A549 (cell line): Measurements from ENCODE around the gene PLPPR1. TPM values are rescaled to one million over a fixed set of nuclear protein-coding genes. Genes with fewer than 3 reads are reported as not detected.

Experiments
- ATAC-seq, 2 experiments: fragments of 200-7000 bp in 1 of 2; fragments of >200 bp in 1 of 2; cut with Nextera tagmentation in 1 of 2; cut with Tn5 transposase in 1 of 2; 3 replicates each; pipeline versions ENCODE4 v1.8.0 to v1.9.1; 2018 to 2020; ENCODE audit warnings: mild to moderate bottlenecking in 1 of 2, moderate library complexity in 1 of 2
- CTCF ChIA-PET: fragments of 300-600 bp; sonication (Branson Sonifier 250); formaldehyde crosslinking; extraction: SDS; loops from one replicate; lab custom pipeline; 2021; ENCODE audit warnings: antibody characterized with exemption, inconsistent platforms; lab: Yijun Ruan, JAX
- POLR2A ChIA-PET: fragments of 350-600 bp; formaldehyde crosslinking; extraction: SDS; loops from one replicate; lab custom pipeline; 2021; ENCODE audit warnings: antibody characterized with exemption, inconsistent platforms; lab: Yijun Ruan, JAX
- DNase-seq, 2 experiments: peaks; one replicate each; pipeline versions ENCODE4 v3.0.0 to v3.0.0-alpha.2; 2011 to 2016; ENCODE audit warnings: low read depth in 1 of 2, low spot score in 1 of 2
- FAIRE-seq: peaks from 2 replicates; lab custom pipeline; 2011; peaks lifted over from hg19 to GRCh38; lab: Jason Lieb, UNC
- H3K27ac ChIP-seq, 2 experiments: fragments of >200 bp; sonication (Bioruptor Twin); formaldehyde crosslinking; 3 replicates each; pipeline ENCODE4 v1.5.1; 2016 to 2017
- H3K4me1 ChIP-seq: fragments of >200 bp; sonication (Bioruptor Twin); formaldehyde crosslinking; 3 replicates; pipeline ENCODE4 v1.6.1; 2016
- H3K4me2 ChIP-seq: fragments of >200 bp; sonication (Bioruptor Twin); formaldehyde crosslinking; 3 replicates; pipeline ENCODE4 v1.6.1; 2016
- H3K4me3 ChIP-seq: fragments of >200 bp; sonication (Bioruptor Twin); formaldehyde crosslinking; 3 replicates; pipeline ENCODE4 v1.5.1; 2016
- H3K9me3 ChIP-seq: fragments of >200 bp; sonication (Bioruptor Twin); formaldehyde crosslinking; 3 replicates; pipeline ENCODE4 v1.6.1; 2016
- BHLHE40 ChIP-seq: IDR thresholded peaks from 2 replicates; pipeline ENCODE4 v1.6.1; 2012; ENCODE audit warnings: low read depth, low read length, inconsistent platforms
- CHD4 ChIP-seq: fragments of 200-600 bp; sonication (generic); IDR thresholded peaks from 2 replicates; pipeline ENCODE4 v1.6.1; 2016; ENCODE audit warnings: antibody characterized with exemption, mild to moderate bottlenecking, borderline replicate concordance
- EHMT2 ChIP-seq: fragments of 200-600 bp; sonication (generic); IDR thresholded peaks from 2 replicates; pipeline ENCODE4 v1.6.1; 2016; ENCODE audit warnings: antibody characterized with exemption, low read depth, mild to moderate bottlenecking, moderate library complexity
- FOSB ChIP-seq: fragments of 250-450 bp; sonication (Bioruptor Pico); IDR thresholded peaks from 2 replicates; pipeline ENCODE4 v1.5.0; 2020; ENCODE audit warnings: mild to moderate bottlenecking, moderate library complexity
- FOSL2 ChIP-seq, 2 experiments: fragments of 450-650 bp in 1 of 2; fragments of >200 bp in 1 of 2; sonication (Bioruptor Twin) in 1 of 2; formaldehyde crosslinking; IDR thresholded peaks; 2 replicates each; pipeline versions ENCODE4 v1.5.0 to v1.6.1; 2016 to 2020; ENCODE audit warnings: mild to moderate bottlenecking in 1 of 2, moderate library complexity in 1 of 2
- FOXS1 ChIP-seq: fragments of 250-450 bp; sonication (Bioruptor Pico); IDR thresholded peaks from 2 replicates; pipeline ENCODE4 v1.5.0; 2020; ENCODE audit warnings: mild to moderate bottlenecking, moderate library complexity
- GATA3 ChIP-seq: IDR thresholded peaks from 2 replicates; pipeline ENCODE4 v1.6.1; 2012; ENCODE audit warnings: borderline replicate concordance
- HMGXB4 ChIP-seq: fragments of 250-450 bp; sonication (Bioruptor Pico); IDR thresholded peaks from 2 replicates; pipeline ENCODE4 v1.5.0; 2021; ENCODE audit warnings: mild to moderate bottlenecking, moderate library complexity, borderline replicate concordance
- HOXB13 ChIP-seq: fragments of 250-450 bp; sonication (Bioruptor Pico); IDR thresholded peaks from 2 replicates; pipeline ENCODE4 v1.5.0; 2020; ENCODE audit warnings: low read depth, mild to moderate bottlenecking, moderate library complexity
- JUN ChIP-seq, 2 experiments: fragments of >200 bp; sonication (Bioruptor Twin); formaldehyde crosslinking; IDR thresholded peaks; 2 replicates in 1 of 2; 3 replicates in 1 of 2; pipeline ENCODE4 v1.6.1; 2016 to 2017
- MAX ChIP-seq: IDR thresholded peaks from 2 replicates; pipeline ENCODE4 v1.6.1; 2012
- MAZ ChIP-seq: fragments of 150-350 bp; IDR thresholded peaks from 2 replicates; pipeline ENCODE4 v1.6.1; 2014; ENCODE audit warnings: antibody characterized with exemption, low read depth, low read length, borderline replicate concordance
- NPAS2 ChIP-seq: fragments of 250-450 bp; sonication (Bioruptor Pico); IDR thresholded peaks from 2 replicates; pipeline ENCODE4 v1.8.0; 2022; ENCODE audit warnings: mild to moderate bottlenecking, moderate library complexity, borderline replicate concordance
- NR3C1 ChIP-seq: fragments of >200 bp; sonication (Bioruptor Twin); formaldehyde crosslinking; IDR thresholded peaks from 3 replicates; pipeline ENCODE4 v1.6.1; 2017
- PHF8 ChIP-seq: fragments of 200-600 bp; sonication (generic); IDR thresholded peaks from 2 replicates; pipeline ENCODE4 v1.6.1; 2016; ENCODE audit warnings: low read depth, mild to moderate bottlenecking, antibody characterized with exemption, moderate library complexity, borderline replicate concordance
- RAD21 ChIP-seq, 2 experiments: fragments of >200 bp in 1 of 2; sonication (Bioruptor Twin) in 1 of 2; formaldehyde crosslinking in 1 of 2; IDR thresholded peaks in 1 of 2; conservative IDR thresholded peaks in 1 of 2; 2 replicates in 1 of 2; 3 replicates in 1 of 2; pipeline ENCODE4 v1.6.1; 2012 to 2018; ENCODE audit warnings: inconsistent platforms in 1 of 2
- RCOR1 ChIP-seq: fragments of 150-350 bp; IDR thresholded peaks from 2 replicates; pipeline ENCODE4 v1.6.1; 2014; ENCODE audit warnings: antibody characterized with exemption, low read length, low read depth
- SMC3 ChIP-seq: fragments of >200 bp; sonication (Bioruptor Twin); formaldehyde crosslinking; IDR thresholded peaks from 3 replicates; pipeline ENCODE4 v1.6.1; 2018; ENCODE audit warnings: inconsistent platforms
- SREBF2 ChIP-seq: fragments of 450-650 bp; IDR thresholded peaks from 2 replicates; pipeline ENCODE4 v1.6.1; 2014; ENCODE audit warnings: mild to moderate bottlenecking, moderate library complexity
- USF2 ChIP-seq: fragments of 450-650 bp; IDR thresholded peaks from 2 replicates; pipeline ENCODE4 v1.6.1; 2014; ENCODE audit warnings: antibody characterized with exemption
- ZC3H11A ChIP-seq: fragments of 450-650 bp; IDR thresholded peaks from 2 replicates; pipeline ENCODE4 v1.6.1; 2014; ENCODE audit warnings: antibody characterized with exemption, mild to moderate bottlenecking
- ZNF302 ChIP-seq: fragments of 250-450 bp; sonication (Bioruptor Pico); IDR thresholded peaks from 2 replicates; pipeline ENCODE4 v1.9.0; 2021; ENCODE audit warnings: inconsistent platforms, mild to moderate bottlenecking, moderate library complexity
- WGBS: methylation state at CpG from one replicate; pipeline ENCODE4 v1.1.6; 2017; ENCODE audit errors: missing lambda C conversion rate; 5-methylcytosine and 5-hydroxymethylcytosine counted together
- polyA plus RNA-seq, 4 experiments: library from polyadenylated mRNA; depleted of rRNA in 3 of 4; stranded (reverse); fragments of >200 nt; fragmentation: RNase III in 1 of 4; extraction: RNeasy Plus Mini Kit Qiagen cat#74134 plus additional on column Dnase treatment in 1 of 4; gene quantifications; 2 replicates in 3 of 4; 3 replicates in 1 of 4; pipeline ENCODE4 v1.2.3, GENCODE V29; 2011 to 2017
- TF ChIP-seq, protein P1 (sequence below): fragments of >200 bp; sonication (Bioruptor Twin); formaldehyde crosslinking; IDR thresholded peaks from 3 replicates; pipeline ENCODE4 v1.6.1; 2016
- TF ChIP-seq, protein P2 (sequence below): fragments of >200 bp; sonication (Bioruptor Twin); formaldehyde crosslinking; IDR thresholded peaks from 3 replicates; pipeline ENCODE4 v1.5.1; 2016
- TF ChIP-seq, protein P3 (sequence below): IDR thresholded peaks from 2 replicates; pipeline ENCODE4 v1.6.1; 2012

The PLPPR1 gene
- polyA plus RNA-seq, 2 of the 4 experiments (the other 2 are of a cell fraction), result 0.06 to 1.2 TPM

DNA sequence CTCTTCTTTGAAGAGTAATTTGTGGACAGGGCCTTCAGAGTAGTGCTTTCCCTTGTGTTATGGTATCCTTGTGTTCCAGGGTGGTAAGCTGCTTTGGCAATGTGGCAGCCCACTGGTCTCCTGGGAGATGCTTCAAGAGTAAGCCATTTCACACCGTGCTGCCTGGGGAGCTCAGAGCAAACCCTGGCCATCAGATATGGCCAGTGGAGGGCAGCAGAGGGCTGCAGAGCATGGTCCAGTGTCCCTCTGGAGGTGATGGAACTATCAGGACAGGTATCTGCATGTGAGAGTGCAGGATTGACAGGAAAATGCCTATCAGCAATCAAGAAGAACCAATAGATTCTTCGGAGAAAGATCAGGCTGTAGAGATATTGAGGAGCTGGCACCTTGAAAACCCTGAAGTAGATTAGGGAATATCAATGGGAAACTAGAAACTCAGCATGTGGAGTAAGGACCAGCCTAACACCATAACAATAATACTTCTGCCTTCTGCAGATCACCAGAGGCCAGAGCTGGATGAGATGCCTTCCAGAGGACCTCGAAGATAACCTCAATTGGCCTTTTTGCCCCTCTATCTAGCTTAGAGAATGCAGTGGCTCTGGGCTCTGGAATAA is 90.8 kb downstream of the PLPPR1 start (continued):
- TF ChIP-seq GATA3 (no peak), CHD4 (no peak), HOXB13 (CRISPR knock-in tag) (no peak), EHMT2 (no peak), FOSB (CRISPR knock-in tag) (no peak), RAD21 (conservative IDR thresholded peaks at IDR 0.05 in 1 of 2, IDR thresholded peaks at IDR 0.05 in 1 of 2) (peak; percentile 87 to 88), USF2 (no peak), SREBF2 (no peak), MAZ (no peak), ZNF302 (CRISPR knock-in tag) (no peak), JUN (IDR thresholded peaks at IDR 0.05) (no peak), FOSL2 (IDR thresholded peaks at IDR 0.05) (no peak), FOSL2 (CRISPR knock-in tag; IDR thresholded peaks at IDR 0.05) (no peak)

- FAIRE-seq (no peak), DNase-seq (no peak), ATAC-seq (no peak)
- Histone ChIP-seq H3K27ac (no peak overlapping the region), H3K9me3 (no peaks in the 10 kb centered on the region), H3K4me2 (no peak overlapping the region), H3K4me3 (no peak overlapping the region), H3K4me1 (no peaks in the 10 kb centered on the region)
- WGBS, result 8% methylated on average over 2 of the region's 2 CpGs
- CTCF ChIA-PET, result interaction anchor here (1.0 to 2.8 kb wide), 7 partner anchors 10 to 408 kb away, joined by 3 to 19 read pairs (median 5); no protein-coding TSS in a partner anchor
- POLR2A ChIA-PET, result no interaction called here
- TF ChIP-seq SMC3 (no peak), NR3C1 (no peak), MAX (no peak), SREBF2 (no peak), FOXS1 (CRISPR knock-in tag) (no peak), HMGXB4 (CRISPR knock-in tag) (no peak)
- TF ChIP-seq, protein P1, sequence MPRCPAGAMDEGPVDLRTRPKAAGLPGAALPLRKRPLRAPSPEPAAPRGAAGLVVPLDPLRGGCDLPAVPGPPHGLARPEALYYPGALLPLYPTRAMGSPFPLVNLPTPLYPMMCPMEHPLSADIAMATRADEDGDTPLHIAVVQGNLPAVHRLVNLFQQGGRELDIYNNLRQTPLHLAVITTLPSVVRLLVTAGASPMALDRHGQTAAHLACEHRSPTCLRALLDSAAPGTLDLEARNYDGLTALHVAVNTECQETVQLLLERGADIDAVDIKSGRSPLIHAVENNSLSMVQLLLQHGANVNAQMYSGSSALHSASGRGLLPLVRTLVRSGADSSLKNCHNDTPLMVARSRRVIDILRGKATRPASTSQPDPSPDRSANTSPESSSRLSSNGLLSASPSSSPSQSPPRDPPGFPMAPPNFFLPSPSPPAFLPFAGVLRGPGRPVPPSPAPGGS, result no peak
Observed at GRCh38 chr9:101121836-101122399, 93.4 kb downstream of the PLPPR1 start.

GRCh38 chr9:101126556-101126955 is 98.0 kb downstream of the PLPPR1 start:
- CTCF ChIA-PET, result interaction anchor here (1.7 kb wide), 1 partner anchor 109 kb away, joined by 4 read pairs; no protein-coding TSS in a partner anchor
- ATAC-seq, result no peak
- WGBS, result 28% methylated on average over 2 of the region's 2 CpGs

More at GRCh38 chr9:101126556-101126955, 98.0 kb downstream of the PLPPR1 start:
- H3K9me3 ChIP-seq, result no peaks in the 10 kb centered on the region
- TF ChIP-seq PHF8, result no peak
- no peak for TF ChIP-seq RAD21 (conservative IDR thresholded peaks at IDR 0.05 in 1 of 2, IDR thresholded peaks at IDR 0.05 in 1 of 2)
- TF ChIP-seq EHMT2, result no peak
- no peak for TF ChIP-seq FOSB (CRISPR knock-in tag)
- TF ChIP-seq BHLHE40, result no peak
- TF ChIP-seq, protein P2, sequence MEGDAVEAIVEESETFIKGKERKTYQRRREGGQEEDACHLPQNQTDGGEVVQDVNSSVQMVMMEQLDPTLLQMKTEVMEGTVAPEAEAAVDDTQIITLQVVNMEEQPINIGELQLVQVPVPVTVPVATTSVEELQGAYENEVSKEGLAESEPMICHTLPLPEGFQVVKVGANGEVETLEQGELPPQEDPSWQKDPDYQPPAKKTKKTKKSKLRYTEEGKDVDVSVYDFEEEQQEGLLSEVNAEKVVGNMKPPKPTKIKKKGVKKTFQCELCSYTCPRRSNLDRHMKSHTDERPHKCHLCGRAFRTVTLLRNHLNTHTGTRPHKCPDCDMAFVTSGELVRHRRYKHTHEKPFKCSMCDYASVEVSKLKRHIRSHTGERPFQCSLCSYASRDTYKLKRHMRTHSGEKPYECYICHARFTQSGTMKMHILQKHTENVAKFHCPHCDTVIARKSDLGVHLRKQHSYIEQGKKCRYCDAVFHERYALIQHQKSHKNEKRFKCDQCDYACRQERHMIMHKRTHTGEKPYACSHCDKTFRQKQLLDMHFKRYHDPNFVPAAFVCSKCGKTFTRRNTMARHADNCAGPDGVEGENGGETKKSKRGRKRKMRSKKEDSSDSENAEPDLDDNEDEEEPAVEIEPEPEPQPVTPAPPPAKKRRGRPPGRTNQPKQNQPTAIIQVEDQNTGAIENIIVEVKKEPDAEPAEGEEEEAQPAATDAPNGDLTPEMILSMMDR, result no peak
- no peak for TF ChIP-seq NPAS2 (CRISPR knock-in tag)
- TF ChIP-seq SMC3, result no peak
- TF ChIP-seq RCOR1, result no peak
- no peak for TF ChIP-seq ZC3H11A
- TF ChIP-seq MAX, result no peak
- TF ChIP-seq, protein P3, sequence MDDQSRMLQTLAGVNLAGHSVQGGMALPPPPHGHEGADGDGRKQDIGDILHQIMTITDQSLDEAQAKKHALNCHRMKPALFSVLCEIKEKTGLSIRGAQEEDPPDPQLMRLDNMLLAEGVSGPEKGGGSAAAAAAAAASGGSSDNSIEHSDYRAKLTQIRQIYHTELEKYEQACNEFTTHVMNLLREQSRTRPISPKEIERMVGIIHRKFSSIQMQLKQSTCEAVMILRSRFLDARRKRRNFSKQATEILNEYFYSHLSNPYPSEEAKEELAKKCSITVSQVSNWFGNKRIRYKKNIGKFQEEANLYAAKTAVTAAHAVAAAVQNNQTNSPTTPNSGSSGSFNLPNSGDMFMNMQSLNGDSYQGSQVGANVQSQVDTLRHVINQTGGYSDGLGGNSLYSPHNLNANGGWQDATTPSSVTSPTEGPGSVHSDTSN, result no peak
- H3K4me1 ChIP-seq, result no peaks in the 10 kb centered on the region
- POLR2A ChIA-PET, result no interaction called here
- no peak overlapping the region for H3K4me3 ChIP-seq
- no peak overlapping the region for H3K4me2 ChIP-seq
- FAIRE-seq, result no peak
- no peak overlapping the region for H3K27ac ChIP-seq
- no peak for DNase-seq
